Measurements from ENCODE around the gene FAM234B.
A peak's percentile ranks its signal among the peaks of the same experiment; 100 is the strongest.
"Not testable (repeated sequence)": the region's sequence is repeated elsewhere in the genome, so short reads cannot be mapped to it uniquely, and the experiment has no call there.

The FAM234B gene

GRCh38 chr12:13023811-13024530, 20.2 kb upstream of the FAM234B start:
- DNase-seq (ENCODE audit: low read depth): peak; percentile 63

GRCh38 chr12:13024531-13024916, 19.7 kb upstream of the FAM234B start:
- no peak for DNase-seq (ENCODE audit: low read depth)

- DNase-seq (ENCODE audit: low read depth): no peak
Observed at GRCh38 chr12:13026286-13026685, 17.9 kb upstream of the FAM234B start.

GRCh38 chr12:13027032-13027431, 17.1 kb upstream of the FAM234B start:
- no peak for DNase-seq (ENCODE audit: low read depth)

GRCh38 chr12:13027508-13027907, 16.7 kb upstream of the FAM234B start:
- no peak for DNase-seq (ENCODE audit: low read depth)

GRCh38 chr12:13028825-13029570, 15.2 kb upstream of the FAM234B start:
- no peak for DNase-seq (ENCODE audit: low read depth)

- DNase-seq (ENCODE audit: low read depth): no peak
Observed at GRCh38 chr12:13030541-13031291, 13.5 kb upstream of the FAM234B start.

- DNase-seq (ENCODE audit: low read depth): no peak
Observed at GRCh38 chr12:13032164-13032563, 12.0 kb upstream of the FAM234B start.

GRCh38 chr12:13033476-13033875, 10.7 kb upstream of the FAM234B start:
- no peak for DNase-seq (ENCODE audit: low read depth)

GRCh38 chr12:13035335-13035734, 8.8 kb upstream of the FAM234B start:
- DNase-seq (ENCODE audit: low read depth): not testable (repeated sequence)

GRCh38 chr12:13036881-13037280, 7.3 kb upstream of the FAM234B start:
- DNase-seq (ENCODE audit: low read depth): peak; percentile 53

GRCh38 chr12:13038491-13039161, 5.6 kb upstream of the FAM234B start:
- DNase-seq (ENCODE audit: low read depth): peak; percentile 57

- DNase-seq (ENCODE audit: low read depth): no peak
Observed at GRCh38 chr12:13039328-13039956, 4.7 kb upstream of the FAM234B start.

GRCh38 chr12:13041224-13041623, 3.0 kb upstream of the FAM234B start:
- no peak for DNase-seq (ENCODE audit: low read depth)

GRCh38 chr12:13042666-13043230, 1.4 kb upstream of the FAM234B start:
- DNase-seq (ENCODE audit: low read depth): no peak

- no peak for DNase-seq (ENCODE audit: low read depth)
Observed at GRCh38 chr12:13044906-13045299, 722 bp downstream of the FAM234B start.

- DNase-seq (ENCODE audit: low read depth): no peak
Observed at GRCh38 chr12:13045816-13046215, 1.6 kb downstream of the FAM234B start.

GRCh38 chr12:13046964-13047363, 2.8 kb downstream of the FAM234B start:
- DNase-seq (ENCODE audit: low read depth): no peak

GRCh38 chr12:13049816-13050215, 5.6 kb downstream of the FAM234B start:
- peak; percentile 39 for DNase-seq (ENCODE audit: low read depth)

- no peak for DNase-seq (ENCODE audit: low read depth)
Observed at GRCh38 chr12:13052421-13052820, 8.2 kb downstream of the FAM234B start.

- not testable (repeated sequence) for DNase-seq (ENCODE audit: low read depth)
Observed at GRCh38 chr12:13053617-13054016, 9.4 kb downstream of the FAM234B start.
